ENCODE data around the gene CELF2. TPM values are rescaled to one million over a fixed set of nuclear protein-coding genes. Genes with fewer than 3 reads are reported as not detected.

The CELF2 gene
- total RNA-seq, 1 experiment from 2014 or later: 0.27 TPM

- intact Hi-C loops (cut with micrococcal nuclease; ENCODE audit: unreplicated experiment): no loop called here
- no peaks in the 10 kb centered on the region for H3K36me3 Mint-ChIP-seq (ENCODE audit: insufficient read depth, unreplicated experiment)
- no peaks in the 10 kb centered on the region; the same call in 1 of the 2 replicates for H3K27me3 ChIP-seq (replicated peaks; ENCODE audit: control insufficient read depth, insufficient read depth, low read length)
- no TSS peak for BruUV-seq (replicated peaks)
- H3K27ac Mint-ChIP-seq (ENCODE audit: unreplicated experiment): no peak overlapping the region
- H3K9me3 ChIP-seq: no peaks in the 10 kb centered on the region
- TF ChIP-seq CTCF (IDR thresholded peaks at IDR 0.05; ENCODE audit: insufficient read depth in 1 of 2, low read depth in 1 of 2, low read length in 1 of 2, severe bottlenecking in 1 of 2, unreplicated experiment in 1 of 2): no peak
- ChIA-PET POLR2A (no interaction called here), CTCF (no interaction called here)
- no peaks in the 10 kb centered on the region for H3K27me3 Mint-ChIP-seq (ENCODE audit: insufficient read depth, unreplicated experiment)
- H3K36me3 ChIP-seq (ENCODE audit: control insufficient read depth, insufficient read depth, low read length): no peaks in the 10 kb centered on the region
- H3K9me3 Mint-ChIP-seq (ENCODE audit: unreplicated experiment): peaks cover 15% of the 10 kb centered on the region
- H3K4me3 Mint-ChIP-seq (ENCODE audit: unreplicated experiment): no peak overlapping the region
- H3K4me3 ChIP-seq (ENCODE audit: low read depth, low read length): no peak overlapping the region
- DNase-seq: no peak
- no peaks in the 10 kb centered on the region for H3K4me1 ChIP-seq
- peaks cover 12% of the 10 kb centered on the region for H3K4me1 Mint-ChIP-seq (ENCODE audit: low read depth, unreplicated experiment)
These were observed 339.8 kb downstream of the CELF2 start for GRCh38 chr10:11357439-11357838.

- Histone ChIP-seq H3K4me1 (no peaks in the 10 kb centered on the region), H3K9me3 (no peaks in the 10 kb centered on the region), H3K36me3 (ENCODE audit: control insufficient read depth, insufficient read depth, low read length) (no peaks in the 10 kb centered on the region), H3K4me3 (ENCODE audit: low read depth, low read length) (no peak overlapping the region), H3K27me3 (replicated peaks; ENCODE audit: control insufficient read depth, insufficient read depth, low read length) (no peaks in the 10 kb centered on the region; the same call in 1 of the 2 replicates)
- Mint-ChIP-seq H3K27ac (ENCODE audit: unreplicated experiment) (no peak overlapping the region), H3K27me3 (ENCODE audit: insufficient read depth, unreplicated experiment) (no peaks in the 10 kb centered on the region), H3K4me1 (ENCODE audit: low read depth, unreplicated experiment) (peaks cover 12% of the 10 kb centered on the region), H3K4me3 (ENCODE audit: unreplicated experiment) (no peak overlapping the region), H3K36me3 (ENCODE audit: insufficient read depth, unreplicated experiment) (no peaks in the 10 kb centered on the region), H3K9me3 (ENCODE audit: unreplicated experiment) (peaks cover 16% of the 10 kb centered on the region)
- no TSS peak for BruUV-seq (replicated peaks)
- CTCF ChIA-PET: no interaction called here
- POLR2A ChIA-PET: no interaction called here
- TF ChIP-seq CTCF (IDR thresholded peaks at IDR 0.05; ENCODE audit: insufficient read depth in 1 of 2, low read depth in 1 of 2, low read length in 1 of 2, severe bottlenecking in 1 of 2, unreplicated experiment in 1 of 2): no peak
- DNase-seq: no peak
- intact Hi-C loops (cut with micrococcal nuclease; ENCODE audit: unreplicated experiment): no loop called here
These were observed 340.3 kb downstream of the CELF2 start for GRCh38 chr10:11358011-11358410.

- Histone ChIP-seq H3K4me3 (ENCODE audit: low read depth, low read length) (no peak overlapping the region), H3K36me3 (ENCODE audit: control insufficient read depth, insufficient read depth, low read length) (no peaks in the 10 kb centered on the region), H3K9me3 (no peaks in the 10 kb centered on the region), H3K27me3 (replicated peaks; ENCODE audit: control insufficient read depth, insufficient read depth, low read length) (no peaks in the 10 kb centered on the region; the same call in 1 of the 2 replicates), H3K4me1 (peaks cover under 1% of the 10 kb centered on the region; the same call in 1 of the 2 replicates)
- no TSS peak for BruUV-seq (replicated peaks)
- no peaks in the 10 kb centered on the region for H3K36me3 Mint-ChIP-seq (ENCODE audit: insufficient read depth, unreplicated experiment)
- H3K27ac Mint-ChIP-seq (ENCODE audit: unreplicated experiment): no peak overlapping the region
- intact Hi-C loops (cut with micrococcal nuclease; ENCODE audit: unreplicated experiment): no loop called here
- H3K27me3 Mint-ChIP-seq (ENCODE audit: insufficient read depth, unreplicated experiment): no peaks in the 10 kb centered on the region
- no peak for TF ChIP-seq CTCF (IDR thresholded peaks at IDR 0.05; ENCODE audit: insufficient read depth in 1 of 2, low read depth in 1 of 2, low read length in 1 of 2, severe bottlenecking in 1 of 2, unreplicated experiment in 1 of 2)
- H3K9me3 Mint-ChIP-seq (ENCODE audit: unreplicated experiment): peaks cover 22% of the 10 kb centered on the region
- no peak for DNase-seq
- no peak overlapping the region for H3K4me3 Mint-ChIP-seq (ENCODE audit: unreplicated experiment)
- ChIA-PET POLR2A (no interaction called here), CTCF (no interaction called here)
- peaks cover 12% of the 10 kb centered on the region for H3K4me1 Mint-ChIP-seq (ENCODE audit: low read depth, unreplicated experiment)
These were observed 341.4 kb downstream of the CELF2 start for GRCh38 chr10:11358923-11359575.
